Uterus (tissue), 4 donors: ENCODE data around the gene IL3. TPM values are rescaled to one million over a fixed set of nuclear protein-coding genes. Genes with fewer than 3 reads are reported as not detected.

Experiments
- DNase-seq, 2 donors: peaks; one replicate each; pipeline ENCODE4 v3.0.0-alpha.2; 2019 to 2020
- H3K27ac ChIP-seq, 2 donors: fragments of 200-600 bp; sonication (generic); 1 replicate in 1 of 2; 2 replicates in 1 of 2; pipeline ENCODE4 v1.5.1; 2016 to 2018
- H3K27me3 ChIP-seq, 2 donors: fragments of 200-600 bp; sonication (generic); one replicate each; pipeline ENCODE4 v1.5.1; 2018 to 2019; ENCODE audit warnings: control low read depth in 1 of 2
- H3K36me3 ChIP-seq, 2 donors: fragments of 200-600 bp; sonication (generic); one replicate each; pipeline ENCODE4 v1.5.1; 2019; ENCODE audit warnings: control low read depth in 1 of 2
- H3K4me1 ChIP-seq, 2 donors: fragments of 200-600 bp; sonication (generic); one replicate each; pipeline ENCODE4 v1.5.1; 2018 to 2019; ENCODE audit warnings: control low read depth in 1 of 2
- H3K4me3 ChIP-seq, 2 donors: fragments of 200-600 bp; sonication (generic); 1 replicate in 1 of 2; 2 replicates in 1 of 2; pipeline ENCODE4 v1.5.1; 2018 to 2019; ENCODE audit warnings: mild to moderate bottlenecking in 1 of 2
- H3K9me3 ChIP-seq, 2 donors: fragments of 200-600 bp; sonication (generic); one replicate each; pipeline ENCODE4 v1.5.1; 2019; ENCODE audit warnings: control low read depth in 1 of 2
- POLR2A ChIP-seq, 2 donors: fragments of 450-650 bp; IDR thresholded peaks; one replicate each; pipeline ENCODE4 v1.6.1; 2016; ENCODE audit warnings: antibody characterized with exemption in 2 of 2, mild to moderate bottlenecking in 1 of 2, moderate library complexity in 1 of 2
- intact Hi-C: fragments of 100-400 bp; cut with DNase I; formaldehyde crosslinking; loops from one replicate; pipeline ENCODE4 v1.15.1; 2023; ENCODE audit warnings: low total_unique reads
- total RNA-seq, 4 donors: library from RNA; depleted of rRNA in 3 of 4; stranded (reverse); fragments of >200 nt in 3 of 4; gene quantifications; one replicate each; pipeline versions ENCODE4 v1.1.0 to v1.2.4, GENCODE V29; 2014 to 2023
- TF ChIP-seq, protein P1 (sequence below), 4 experiments: fragments of 200-600 bp in 2 of 4; fragments of 450-650 bp in 2 of 4; sonication (generic) in 2 of 4; IDR thresholded peaks; one replicate each; pipeline ENCODE4 v1.5.1; 2016 to 2019; ENCODE audit warnings: antibody characterized with exemption in 4 of 4, mild to moderate bottlenecking in 2 of 4, moderate library complexity in 1 of 4
- donor health status: DM: yes; HTN: yes; CAD: no.

IL3 gene
- total RNA-seq, 4 donors from 2014 or later, result not detected

DNA sequence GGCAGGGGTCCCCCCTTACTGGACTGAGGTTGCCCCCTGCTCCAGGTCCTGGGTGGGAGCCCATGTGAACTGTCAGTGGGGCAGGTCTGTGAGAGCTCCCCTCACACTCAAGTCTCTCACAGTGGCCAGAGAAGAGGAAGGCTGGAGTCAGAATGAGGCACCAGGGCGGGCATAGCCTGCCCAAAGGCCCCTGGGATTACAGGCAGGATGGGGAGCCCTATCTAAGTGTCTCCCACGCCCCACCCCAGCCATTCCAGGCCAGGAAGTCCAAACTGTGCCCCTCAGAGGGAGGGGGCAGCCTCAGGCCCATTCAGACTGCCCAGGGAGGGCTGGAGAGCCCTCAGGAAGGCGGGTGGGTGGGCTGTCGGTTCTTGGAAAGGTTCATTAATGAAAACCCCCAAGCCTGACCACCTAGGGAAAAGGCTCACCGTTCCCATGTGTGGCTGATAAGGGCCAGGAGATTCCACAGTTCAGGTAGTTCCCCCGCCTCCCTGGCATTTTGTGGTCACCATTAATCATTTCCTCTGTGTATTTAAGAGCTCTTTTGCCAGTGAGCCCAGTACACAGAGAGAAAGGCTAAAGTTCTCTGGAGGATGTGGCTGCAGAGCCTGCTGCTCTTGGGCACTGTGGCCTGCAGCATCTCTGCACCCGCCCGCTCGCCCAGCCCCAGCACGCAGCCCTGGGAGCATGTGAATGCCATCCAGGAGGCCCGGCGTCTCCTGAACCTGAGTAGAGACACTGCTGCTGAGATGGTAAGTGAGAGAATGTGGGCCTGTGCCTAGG lies 13.0 kb downstream of the IL3 start, which contains the start of gene CSF2:
Gene CSF2 (plus strand): TSS at position 559 of the 783 bp plus-strand sequence. CDS start 35 bp downstream, at position 594.
- intact Hi-C loops, result no loop called here
- Histone ChIP-seq H3K36me3 (no peaks in the 10 kb centered on the region), H3K4me1 (no peaks in the 10 kb centered on the region), H3K4me3 (no peak within 1 kb of the TSS), H3K27me3 (no peaks in the 10 kb centered on the region), H3K27ac (no peak within 1 kb of the TSS), H3K9me3 (no peaks in the 10 kb centered on the region)
- no peak for TF ChIP-seq POLR2A (IDR thresholded peaks at IDR 0.05)
- TF ChIP-seq, protein P1, sequence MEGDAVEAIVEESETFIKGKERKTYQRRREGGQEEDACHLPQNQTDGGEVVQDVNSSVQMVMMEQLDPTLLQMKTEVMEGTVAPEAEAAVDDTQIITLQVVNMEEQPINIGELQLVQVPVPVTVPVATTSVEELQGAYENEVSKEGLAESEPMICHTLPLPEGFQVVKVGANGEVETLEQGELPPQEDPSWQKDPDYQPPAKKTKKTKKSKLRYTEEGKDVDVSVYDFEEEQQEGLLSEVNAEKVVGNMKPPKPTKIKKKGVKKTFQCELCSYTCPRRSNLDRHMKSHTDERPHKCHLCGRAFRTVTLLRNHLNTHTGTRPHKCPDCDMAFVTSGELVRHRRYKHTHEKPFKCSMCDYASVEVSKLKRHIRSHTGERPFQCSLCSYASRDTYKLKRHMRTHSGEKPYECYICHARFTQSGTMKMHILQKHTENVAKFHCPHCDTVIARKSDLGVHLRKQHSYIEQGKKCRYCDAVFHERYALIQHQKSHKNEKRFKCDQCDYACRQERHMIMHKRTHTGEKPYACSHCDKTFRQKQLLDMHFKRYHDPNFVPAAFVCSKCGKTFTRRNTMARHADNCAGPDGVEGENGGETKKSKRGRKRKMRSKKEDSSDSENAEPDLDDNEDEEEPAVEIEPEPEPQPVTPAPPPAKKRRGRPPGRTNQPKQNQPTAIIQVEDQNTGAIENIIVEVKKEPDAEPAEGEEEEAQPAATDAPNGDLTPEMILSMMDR (IDR thresholded peaks at IDR 0.05), result no peak
- no peak for DNase-seq

DNA sequence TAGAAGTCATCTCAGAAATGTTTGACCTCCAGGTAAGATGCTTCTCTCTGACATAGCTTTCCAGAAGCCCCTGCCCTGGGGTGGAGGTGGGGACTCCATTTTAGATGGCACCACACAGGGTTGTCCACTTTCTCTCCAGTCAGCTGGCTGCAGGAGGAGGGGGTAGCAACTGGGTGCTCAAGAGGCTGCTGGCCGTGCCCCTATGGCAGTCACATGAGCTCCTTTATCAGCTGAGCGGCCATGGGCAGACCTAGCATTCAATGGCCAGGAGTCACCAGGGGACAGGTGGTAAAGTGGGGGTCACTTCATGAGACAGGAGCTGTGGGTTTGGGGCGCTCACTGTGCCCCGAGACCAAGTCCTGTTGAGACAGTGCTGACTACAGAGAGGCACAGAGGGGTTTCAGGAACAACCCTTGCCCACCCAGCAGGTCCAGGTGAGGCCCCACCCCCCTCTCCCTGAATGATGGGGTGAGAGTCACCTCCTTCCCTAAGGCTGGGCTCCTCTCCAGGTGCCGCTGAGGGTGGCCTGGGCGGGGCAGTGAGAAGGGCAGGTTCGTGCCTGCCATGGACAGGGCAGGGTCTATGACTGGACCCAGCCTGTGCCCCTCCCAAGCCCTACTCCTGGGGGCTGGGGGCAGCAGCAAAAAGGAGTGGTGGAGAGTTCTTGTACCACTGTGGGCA lies 13.8 kb downstream of the IL3 start:
- H3K27me3 ChIP-seq, result no peaks in the 10 kb centered on the region
- no peaks in the 10 kb centered on the region for H3K9me3 ChIP-seq
- intact Hi-C loops, result no loop called here
- no peak overlapping the region for H3K27ac ChIP-seq
- H3K4me3 ChIP-seq, result no peak overlapping the region
- no peaks in the 10 kb centered on the region for H3K4me1 ChIP-seq
- no peak for DNase-seq
- TF ChIP-seq POLR2A (IDR thresholded peaks at IDR 0.05), result no peak
- TF ChIP-seq, protein P1 (IDR thresholded peaks at IDR 0.05), result no peak
- no peaks in the 10 kb centered on the region for H3K36me3 ChIP-seq

DNA sequence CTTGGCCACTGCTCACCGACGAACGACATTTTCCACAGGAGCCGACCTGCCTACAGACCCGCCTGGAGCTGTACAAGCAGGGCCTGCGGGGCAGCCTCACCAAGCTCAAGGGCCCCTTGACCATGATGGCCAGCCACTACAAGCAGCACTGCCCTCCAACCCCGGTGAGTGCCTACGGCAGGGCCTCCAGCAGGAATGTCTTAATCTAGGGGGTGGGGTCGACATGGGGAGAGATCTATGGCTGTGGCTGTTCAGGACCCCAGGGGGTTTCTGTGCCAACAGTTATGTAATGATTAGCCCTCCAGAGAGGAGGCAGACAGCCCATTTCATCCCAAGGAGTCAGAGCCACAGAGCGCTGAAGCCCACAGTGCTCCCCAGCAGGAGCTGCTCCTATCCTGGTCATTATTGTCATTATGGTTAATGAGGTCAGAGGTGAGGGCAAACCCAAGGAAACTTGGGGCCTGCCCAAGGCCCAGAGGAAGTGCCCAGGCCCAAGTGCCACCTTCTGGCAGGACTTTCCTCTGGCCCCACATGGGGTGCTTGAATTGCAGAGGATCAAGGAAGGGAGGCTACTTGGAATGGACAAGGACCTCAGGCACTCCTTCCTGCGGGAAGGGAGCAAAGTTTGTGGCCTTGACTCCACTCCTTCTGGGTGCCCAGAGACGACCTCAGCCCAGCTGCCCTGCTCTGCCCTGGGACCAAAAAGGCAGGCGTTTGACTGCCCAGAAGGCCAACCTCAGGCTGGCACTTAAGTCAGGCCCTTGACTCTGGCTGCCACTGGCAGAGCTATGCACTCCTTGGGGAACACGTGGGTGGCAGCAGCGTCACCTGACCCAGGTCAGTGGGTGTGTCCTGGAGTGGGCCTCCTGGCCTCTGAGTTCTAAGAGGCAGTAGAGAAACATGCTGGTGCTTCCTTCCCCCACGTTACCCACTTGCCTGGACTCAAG lies 14.6 kb downstream of the IL3 start:
- H3K4me1 ChIP-seq, result no peaks in the 10 kb centered on the region
- no peaks in the 10 kb centered on the region for H3K9me3 ChIP-seq
- H3K36me3 ChIP-seq, result no peaks in the 10 kb centered on the region
- no peak overlapping the region for H3K4me3 ChIP-seq
- DNase-seq, result no peak
- H3K27ac ChIP-seq, result no peak overlapping the region
- intact Hi-C loops, result no loop called here
- H3K27me3 ChIP-seq, result no peaks in the 10 kb centered on the region
- TF ChIP-seq POLR2A (IDR thresholded peaks at IDR 0.05), result no peak
- TF ChIP-seq, protein P1 (IDR thresholded peaks at IDR 0.05), result no peak

DNA sequence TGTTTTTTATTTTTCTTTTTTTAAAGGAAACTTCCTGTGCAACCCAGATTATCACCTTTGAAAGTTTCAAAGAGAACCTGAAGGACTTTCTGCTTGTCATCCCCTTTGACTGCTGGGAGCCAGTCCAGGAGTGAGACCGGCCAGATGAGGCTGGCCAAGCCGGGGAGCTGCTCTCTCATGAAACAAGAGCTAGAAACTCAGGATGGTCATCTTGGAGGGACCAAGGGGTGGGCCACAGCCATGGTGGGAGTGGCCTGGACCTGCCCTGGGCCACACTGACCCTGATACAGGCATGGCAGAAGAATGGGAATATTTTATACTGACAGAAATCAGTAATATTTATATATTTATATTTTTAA lies 15.2 kb downstream of the IL3 start:
- no peak for TF ChIP-seq POLR2A (IDR thresholded peaks at IDR 0.05)
- TF ChIP-seq, protein P1 (IDR thresholded peaks at IDR 0.05), result no peak
- Histone ChIP-seq H3K27me3 (no peaks in the 10 kb centered on the region), H3K27ac (no peak overlapping the region), H3K4me3 (no peak overlapping the region), H3K4me1 (no peaks in the 10 kb centered on the region), H3K36me3 (no peaks in the 10 kb centered on the region), H3K9me3 (no peaks in the 10 kb centered on the region)
- intact Hi-C loops, result no loop called here
- DNase-seq, result no peak
